Measurements from ENCODE around the gene ALOX12.
A peak's percentile ranks its signal among the peaks of the same experiment; 100 is the strongest.

- TF ChIP-seq CTCF (IDR thresholded peaks at IDR 0.05) = peak; percentile 76 to 80 (median 77)
- no peak for TF ChIP-seq POLR2A (IDR thresholded peaks at IDR 0.05; ENCODE audit: low read depth)
- no peak for TF ChIP-seq EP300 (IDR thresholded peaks at IDR 0.05)
Measured at GRCh38 chr17:7045492-7046126, 49.8 kb downstream of the ALOX12 start.

Measured in esophagus muscularis mucosa (tissue), 4 donors.